HTERT RPE-1 (cell line): ENCODE results near the gene CLN3.
"Not testable (repeated sequence)": the region's sequence is repeated elsewhere in the genome, so short reads cannot be mapped to it uniquely, and the experiment has no call there.

Experiments
- in situ Hi-C: fragments of 300-500 bp; cut with MboI; formaldehyde crosslinking; loops from 4 replicates; pipeline ENCODE4 v1.14.3; 2020; ENCODE audit warnings: low sequenced_read_pairs

CLN3 gene

DNA sequence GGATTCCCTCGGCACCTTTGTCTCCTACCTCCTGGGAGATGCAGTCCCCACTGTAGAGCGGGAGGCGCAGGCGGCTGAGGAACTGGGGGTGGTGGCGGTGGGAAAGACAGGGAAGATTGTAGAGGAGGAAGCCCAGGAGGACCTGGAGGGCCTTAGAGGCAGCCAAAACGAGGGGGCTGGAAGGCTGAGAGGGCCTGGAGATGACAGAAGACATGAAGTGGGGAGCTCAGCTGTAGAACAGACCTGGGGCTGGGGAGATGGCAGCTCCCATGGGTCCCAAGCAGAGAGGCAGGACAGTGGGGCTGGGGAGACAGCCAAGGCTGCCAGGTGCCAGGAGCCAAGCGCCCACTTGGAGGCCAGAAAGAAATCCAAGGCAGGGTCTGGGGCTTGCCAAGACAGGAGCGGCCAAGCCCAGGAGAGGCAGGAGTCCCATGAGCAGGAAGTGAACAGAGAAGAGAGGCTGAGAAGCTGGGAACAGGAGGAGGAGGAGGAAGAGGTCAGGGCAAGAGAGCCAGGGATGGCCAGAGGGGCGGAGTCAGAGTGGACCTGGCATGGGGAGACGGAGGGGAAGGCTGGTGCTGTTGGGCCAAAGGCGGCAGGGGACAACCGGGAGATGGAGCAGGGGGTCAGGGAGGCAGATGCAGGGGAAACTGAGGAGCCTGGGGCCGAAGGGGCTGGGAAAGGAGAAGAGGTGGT lies 3.4 kb upstream of the CLN3 start:
- in situ Hi-C loops, result no loop called here

DNA sequence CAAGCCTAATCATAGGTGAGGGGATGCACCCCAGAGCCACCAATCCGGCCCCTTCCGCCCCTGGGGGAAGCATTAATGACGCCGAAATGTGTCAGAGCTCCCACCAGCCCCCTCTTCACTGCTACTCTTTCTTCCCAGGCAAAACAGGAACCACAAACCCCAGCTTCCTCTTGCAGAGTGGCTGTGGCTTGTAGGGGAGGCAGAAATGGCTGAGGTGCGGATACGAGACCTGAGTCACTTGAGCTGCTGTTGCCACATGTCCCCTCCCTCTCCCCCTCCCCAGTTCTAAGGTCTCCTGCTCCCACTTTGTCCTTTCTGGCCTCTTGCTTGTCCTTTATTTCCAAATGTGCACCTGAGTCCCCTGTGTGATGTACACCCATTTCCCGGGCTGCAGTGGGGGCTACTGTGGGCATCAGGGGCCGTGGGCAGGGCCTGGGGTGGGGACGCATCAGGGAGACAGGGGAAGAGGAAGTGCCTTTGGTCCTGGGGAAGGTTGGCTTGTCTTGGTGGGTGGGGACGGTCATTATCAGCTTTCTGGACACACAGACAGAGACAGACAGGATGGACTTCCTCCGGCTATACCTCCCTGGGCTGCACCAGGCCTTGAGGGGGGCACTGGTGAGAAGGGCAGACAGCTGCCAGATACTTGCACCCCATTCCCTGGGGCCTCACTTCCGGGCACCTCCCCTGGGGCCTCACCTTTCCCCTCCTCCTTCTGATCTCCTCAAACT lies 2.4 kb upstream of the CLN3 start, which contains the start of gene APOBR:
Gene APOBR (plus strand): TSS at position 523 of the 731 bp plus-strand sequence. CDS start 39 bp downstream, at position 562.
- in situ Hi-C loops, result no loop called here

DNA sequence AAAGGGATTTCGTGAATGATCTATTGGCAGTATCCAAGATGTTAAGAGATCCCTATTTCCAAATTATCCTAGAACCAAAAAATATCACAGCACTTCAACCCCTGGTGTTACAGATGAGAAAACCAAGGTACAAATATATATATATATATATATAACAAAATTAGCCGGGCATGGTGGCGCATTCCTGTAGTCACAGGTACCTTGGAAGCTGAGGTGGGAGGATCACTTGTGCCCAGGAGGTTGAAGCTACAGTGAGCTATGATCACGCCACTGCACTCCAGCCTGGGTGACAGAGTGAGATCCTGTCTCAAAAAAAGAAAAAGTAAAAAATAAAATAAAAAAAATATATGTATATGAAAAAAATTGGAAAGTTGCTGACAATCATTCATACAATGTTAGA lies 637 bp upstream of the CLN3 start:
- in situ Hi-C loops, result no loop called here

DNA sequence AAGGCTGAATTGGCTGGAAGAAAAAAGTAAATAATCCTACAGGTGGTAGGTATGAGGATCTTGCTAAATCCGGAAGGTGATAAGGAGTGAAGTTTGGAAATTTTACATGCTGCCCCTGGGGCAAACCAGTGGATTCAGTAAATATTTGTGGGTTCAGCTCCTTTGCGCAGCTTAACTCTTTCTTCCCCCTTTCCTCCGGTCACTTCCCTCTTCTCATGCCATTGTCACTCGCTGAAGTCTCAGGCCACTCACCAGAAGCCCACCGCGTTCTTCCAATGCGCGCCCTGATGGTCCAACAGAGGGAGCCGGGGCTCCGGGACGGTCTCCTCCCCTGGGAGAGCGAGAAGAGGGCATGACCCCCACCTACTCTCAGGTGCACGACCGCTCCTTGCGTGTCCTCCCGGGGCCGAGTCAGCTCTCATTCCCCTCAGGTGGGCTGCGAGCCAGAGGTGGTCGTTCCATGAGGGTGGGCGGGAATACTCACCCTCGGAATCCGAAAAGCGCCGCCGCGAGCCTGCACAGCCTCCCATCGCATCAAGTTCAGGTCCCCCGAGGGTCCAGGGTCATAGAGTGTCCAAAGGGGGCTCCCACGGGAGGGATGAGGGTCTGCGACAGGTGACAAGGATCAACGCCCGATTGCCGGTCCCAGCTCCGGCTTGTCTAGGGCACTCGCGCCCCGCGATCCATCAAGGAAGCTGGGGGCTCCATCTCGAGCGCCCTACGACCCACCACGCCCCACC lies 474 bp downstream of the CLN3 start:
- in situ Hi-C loops, result no loop called here

DNA sequence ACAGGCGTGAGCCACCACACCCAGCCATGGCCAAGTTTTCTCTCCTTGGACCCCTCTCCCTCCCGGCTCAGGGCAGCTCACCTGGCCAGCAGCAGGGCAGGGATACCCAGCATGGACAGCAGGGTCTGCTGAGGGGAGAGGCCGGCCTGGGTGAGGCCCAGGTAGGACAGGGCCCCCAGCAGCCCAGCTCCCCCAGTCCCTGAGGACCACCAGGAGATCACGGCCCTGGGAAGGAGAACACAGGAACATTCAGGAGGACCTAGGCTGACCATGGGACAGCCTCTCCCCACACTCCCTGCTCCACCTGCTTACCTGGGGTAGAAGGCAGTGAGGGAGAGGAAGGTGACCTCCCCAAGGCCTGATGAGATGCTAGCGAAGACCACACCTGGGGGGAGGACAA lies 5.6 kb downstream of the CLN3 start:
- in situ Hi-C loops, result no loop called here

DNA sequence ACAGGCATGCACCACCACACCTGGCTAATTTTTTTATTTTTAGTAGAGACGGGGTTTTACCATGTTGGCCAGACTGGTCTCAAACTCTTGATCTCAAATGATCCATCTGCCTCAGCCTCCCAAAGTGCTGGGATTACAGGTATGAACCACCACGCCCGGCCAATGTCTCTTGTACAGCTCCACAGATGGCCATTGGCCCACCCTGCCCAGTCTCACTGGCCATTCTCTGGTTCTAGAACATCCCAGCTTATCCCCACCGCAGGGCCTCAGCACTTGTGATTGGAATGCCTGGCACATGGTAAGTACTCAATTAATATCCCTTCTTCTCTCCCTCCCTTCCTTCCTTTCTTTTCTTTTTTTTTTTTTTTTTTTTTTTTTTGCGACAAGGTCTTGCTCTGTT lies 8.5 kb downstream of the CLN3 start:
- in situ Hi-C loops, result not testable (repeated sequence)

DNA sequence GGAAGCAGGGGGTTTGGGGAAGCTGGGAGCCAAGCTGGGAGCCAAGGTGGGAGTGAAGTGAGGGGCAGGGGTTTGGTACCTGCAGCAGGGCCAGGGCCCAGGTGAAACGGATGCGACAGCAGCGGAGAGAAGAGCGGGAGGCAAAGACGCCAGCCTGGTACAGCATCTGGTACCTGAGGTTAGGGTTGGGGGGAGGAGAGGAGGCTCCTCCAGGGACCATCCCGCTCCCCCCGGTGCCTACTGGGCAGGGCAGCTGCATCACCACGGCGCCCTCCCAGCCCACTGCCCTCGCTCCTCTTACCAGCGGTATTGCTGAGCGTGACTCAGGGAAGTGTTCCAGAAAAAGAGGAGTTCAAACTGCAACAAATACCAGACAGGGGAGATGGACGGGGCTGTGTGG lies 9.8 kb downstream of the CLN3 start:
- in situ Hi-C loops, result no loop called here

DNA sequence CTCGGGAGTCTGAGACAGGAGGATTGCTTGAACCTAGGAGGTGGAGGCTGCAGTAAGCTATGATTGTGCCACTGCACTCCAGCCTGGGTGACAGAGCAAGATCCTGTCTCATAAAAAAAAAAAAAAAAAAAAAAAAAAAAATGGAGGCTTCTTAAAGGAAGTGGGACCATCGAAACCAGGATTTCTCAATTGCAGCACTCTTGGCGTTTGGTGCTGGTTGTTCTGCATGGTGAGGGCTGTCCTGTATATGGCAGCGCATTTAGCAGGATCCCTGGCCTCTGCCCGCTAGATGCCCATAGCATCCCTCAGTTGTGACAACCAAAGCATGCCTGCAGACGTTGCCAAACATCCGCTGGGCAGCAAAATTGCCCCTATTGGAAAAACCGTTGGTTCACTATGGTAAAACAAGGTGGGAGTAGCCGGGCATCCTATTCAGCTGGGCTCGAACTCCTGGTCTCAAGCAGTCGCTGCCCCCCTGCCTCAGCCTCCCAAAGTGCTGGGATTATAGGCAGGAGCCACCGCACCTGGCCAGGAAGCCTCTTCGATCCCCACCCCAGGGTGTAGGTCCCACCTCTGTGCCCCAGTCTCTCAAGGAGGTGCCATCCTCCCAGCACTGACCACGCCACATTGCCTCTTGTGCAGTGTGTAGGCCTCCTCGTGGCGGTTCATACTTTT lies 13.2 kb downstream of the CLN3 start:
- in situ Hi-C loops, result no loop called here

DNA sequence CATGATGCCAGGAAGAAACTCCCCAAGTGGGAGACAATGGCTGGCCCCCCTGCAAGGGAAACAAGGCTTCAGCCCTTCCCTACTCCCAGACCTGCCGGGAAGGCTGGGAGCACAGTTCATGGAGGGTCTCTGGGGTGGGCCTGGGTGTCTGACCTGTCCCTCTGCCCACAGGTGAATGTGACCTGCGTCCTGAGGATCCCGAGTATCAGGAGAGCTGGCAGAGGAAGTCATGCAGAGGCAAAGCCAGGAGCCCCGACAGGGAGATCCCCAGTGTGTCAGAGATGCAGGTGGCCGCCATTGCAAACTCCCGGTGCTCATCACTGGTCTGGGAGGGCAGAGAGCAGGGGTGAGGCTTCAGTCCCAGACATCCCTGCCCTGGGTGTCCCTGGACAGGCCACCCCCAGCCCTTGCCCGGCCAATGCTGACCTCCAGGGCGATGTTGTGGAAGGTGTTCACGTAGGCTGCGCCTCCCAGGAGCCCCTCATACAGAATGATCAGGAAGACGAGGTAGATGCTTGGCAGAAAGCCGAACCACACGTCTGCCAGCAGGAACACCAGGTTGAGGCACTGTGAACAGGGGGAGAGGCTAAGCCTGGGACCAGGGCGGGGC lies 14.5 kb downstream of the CLN3 start:
- in situ Hi-C loops, result no loop called here

DNA sequence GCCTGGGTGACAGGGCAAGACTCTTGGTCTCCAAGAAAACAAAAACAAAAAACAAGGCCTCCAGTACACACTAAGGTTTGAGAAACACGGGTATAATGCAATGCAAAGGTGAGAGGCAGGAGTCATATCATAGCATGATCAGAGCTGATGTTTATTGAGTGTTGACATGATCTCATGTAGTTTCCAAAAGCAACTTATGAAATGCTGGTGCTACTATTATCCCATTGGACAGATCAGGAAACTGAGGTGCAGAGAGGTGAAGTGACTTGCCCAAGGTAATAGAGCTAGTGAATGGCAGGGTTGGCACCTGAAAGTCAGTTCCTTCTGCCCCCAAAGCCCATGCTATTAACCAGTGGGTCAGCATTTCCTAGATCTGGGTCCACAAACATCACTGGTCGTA lies 16.7 kb downstream of the CLN3 start:
- in situ Hi-C loops, result no loop called here

DNA sequence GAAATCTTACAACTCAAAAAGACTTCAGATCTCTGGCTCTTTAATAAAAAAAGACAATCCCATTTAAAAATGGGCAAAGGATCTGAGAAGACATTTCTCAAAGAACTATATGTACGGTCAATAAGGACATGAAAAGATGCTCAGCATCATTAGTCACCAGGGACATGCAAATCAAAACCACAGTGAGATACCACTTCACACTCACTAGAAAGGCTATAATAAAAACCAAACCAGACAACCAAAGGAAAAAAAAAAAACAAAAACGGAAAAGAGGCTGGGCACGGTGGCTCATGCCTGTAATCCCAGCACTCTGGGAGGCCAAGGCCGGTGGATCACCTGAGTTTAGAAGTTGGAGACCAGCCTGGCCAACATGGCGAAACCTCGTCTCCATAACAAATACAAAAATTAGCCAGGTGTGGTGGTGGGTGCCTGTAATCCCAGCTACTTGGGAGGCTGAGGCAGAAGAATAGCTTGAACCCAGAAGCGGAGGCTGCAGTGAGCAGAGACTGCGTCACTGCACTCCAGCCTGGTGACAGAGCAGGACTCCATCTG lies 18.1 kb downstream of the CLN3 start:
- in situ Hi-C loops, result no loop called here

DNA sequence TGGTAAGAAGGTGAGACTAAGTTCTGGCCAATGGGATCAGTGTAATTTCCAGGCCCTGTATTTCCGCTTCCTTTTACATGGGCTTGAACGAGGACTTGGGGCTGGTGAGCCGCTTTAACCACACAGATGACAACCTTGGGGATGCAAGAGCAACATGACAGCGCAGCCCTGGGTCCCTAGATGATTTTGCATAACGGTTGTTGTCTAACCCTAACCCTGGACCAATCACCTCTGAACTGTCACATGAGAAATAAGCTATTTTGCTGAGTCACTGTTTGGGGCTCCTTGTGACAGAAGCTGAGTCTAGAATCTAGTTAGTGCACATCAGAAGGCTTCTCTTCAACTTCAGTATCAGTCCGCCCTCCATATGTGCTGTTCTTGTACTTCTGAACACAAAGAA lies 44.8 kb downstream of the CLN3 start:
- in situ Hi-C loops, result not testable (repeated sequence)

DNA sequence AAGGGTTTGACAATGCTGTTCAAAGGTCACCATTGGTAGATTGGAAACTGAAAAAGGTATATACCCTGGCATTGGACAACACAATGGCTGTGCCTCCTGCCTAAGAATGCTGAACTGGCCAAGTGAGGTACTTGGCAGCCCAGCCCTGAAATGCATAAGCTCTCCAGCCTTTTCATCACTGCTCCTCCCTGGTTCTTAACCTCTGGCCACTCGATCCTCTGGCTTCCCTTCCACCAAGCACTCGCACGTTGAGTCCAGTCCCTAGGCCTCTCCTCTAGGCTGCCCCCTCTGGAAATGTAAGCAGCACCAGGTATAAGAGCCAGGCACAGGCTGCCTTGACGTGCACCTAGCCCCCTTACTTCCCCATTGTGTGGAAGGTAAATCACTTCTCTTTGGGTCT lies 45.5 kb downstream of the CLN3 start:
- in situ Hi-C loops, result not testable (repeated sequence)

DNA sequence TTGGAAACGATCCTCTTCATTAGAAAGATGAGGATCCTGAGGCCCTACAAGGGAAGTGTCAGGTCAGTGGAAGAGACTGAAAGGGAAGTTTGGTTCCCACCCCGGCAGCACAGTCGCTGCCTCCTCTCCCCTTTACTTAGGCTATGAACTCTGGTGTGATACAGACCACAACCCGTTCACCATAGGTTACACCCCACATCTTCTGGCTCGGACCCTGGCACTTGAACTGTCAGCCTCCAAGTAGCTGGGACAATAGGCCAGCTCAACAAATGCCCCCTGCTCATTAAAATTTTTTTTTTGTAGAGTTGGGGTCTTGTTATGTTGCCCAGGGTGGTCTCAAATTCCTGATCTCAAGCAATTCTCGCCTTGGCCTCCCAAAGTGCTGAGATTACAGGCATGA lies 47.9 kb downstream of the CLN3 start:
- in situ Hi-C loops, result not testable (repeated sequence)

DNA sequence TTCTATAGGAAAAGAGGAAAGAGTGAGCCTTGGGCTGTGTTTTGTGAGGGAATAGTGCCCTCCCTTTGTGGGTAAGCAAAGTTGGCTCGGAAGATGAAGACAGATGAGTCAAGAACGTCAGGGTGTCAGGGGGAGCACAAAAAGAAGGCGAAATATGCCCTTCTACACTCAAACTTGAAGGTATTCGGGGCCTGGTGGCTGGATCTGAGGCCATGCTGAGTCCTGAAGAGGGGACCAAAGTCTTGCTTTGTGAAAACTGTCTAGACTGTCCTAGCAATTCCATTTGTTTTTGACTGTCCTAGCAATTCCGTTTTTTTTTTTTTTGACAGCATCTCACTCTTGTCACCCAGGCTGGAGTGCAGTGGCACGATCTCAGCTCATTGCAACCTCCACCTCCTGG lies 53.0 kb downstream of the CLN3 start:
- in situ Hi-C loops, result not testable (repeated sequence)

DNA sequence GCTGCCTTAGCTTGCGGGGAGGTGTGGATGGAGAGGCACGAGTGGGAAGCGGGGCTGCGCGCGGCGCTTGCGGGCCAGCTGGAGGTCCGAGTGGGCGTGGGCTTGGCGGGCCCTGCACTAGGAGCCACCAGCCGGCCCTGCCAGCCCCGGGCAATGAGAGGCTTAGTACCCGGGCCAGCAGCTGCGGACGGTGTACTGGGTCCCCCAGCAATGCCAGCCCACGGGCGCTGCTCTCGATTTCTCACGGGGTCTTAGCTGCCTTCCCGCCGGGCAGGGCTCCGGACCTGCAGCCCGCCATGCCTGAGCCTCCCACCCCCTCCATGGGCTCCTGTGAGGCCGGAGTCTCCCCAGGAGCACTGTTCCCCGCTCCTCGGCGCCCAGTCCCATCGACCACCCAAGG lies 56.5 kb downstream of the CLN3 start:
- in situ Hi-C loops, result not testable (repeated sequence)
